Measurements from ENCODE around the gene CLDND2.

The CLDND2 gene

GRCh38 chr19:51327066-51328001 lies 41.5 kb downstream of the CLDND2 start:
- peak; percentile 42 for DNase-seq

DNA sequence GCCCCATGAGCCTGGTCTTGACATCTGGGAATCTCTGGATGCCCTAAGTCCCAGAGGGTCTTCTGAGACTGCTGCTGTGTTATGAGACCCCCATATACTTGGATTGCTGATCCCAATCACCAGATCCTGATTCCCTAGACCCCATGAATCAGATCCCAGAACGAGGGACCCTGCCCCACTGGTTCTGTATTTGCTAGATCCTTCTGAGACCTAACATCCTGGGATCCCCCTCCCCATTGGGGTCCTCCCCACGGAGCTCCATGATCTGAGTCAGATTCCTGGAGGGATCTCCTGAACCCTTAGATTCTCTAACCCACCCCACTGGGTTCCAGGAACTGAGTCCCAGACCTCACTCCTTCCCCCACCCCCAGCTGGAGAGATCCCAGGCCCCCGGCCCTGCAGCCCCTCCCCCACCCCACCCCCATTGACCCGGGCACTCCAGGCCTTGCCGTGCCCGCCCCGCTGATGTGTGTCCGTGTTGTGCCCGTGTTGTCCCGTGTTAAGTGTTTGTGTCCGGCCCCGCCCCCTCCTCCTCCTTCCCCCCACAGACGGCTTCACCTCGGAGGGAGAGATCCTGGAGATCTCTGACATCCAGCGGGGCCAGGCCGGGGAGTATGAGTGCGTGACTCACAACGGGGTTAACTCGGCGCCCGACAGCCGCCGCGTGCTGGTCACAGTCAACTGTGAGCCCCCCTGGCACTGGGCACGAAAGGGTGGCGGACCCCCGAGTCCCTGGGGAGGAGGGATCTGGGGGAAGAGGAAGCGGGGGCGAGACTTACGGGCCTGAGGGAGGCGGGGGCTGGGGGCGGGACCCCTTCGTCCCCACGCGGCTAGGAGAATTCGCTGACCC lies 42.4 kb downstream of the CLDND2 start:
- no peak for DNase-seq

- no peak for DNase-seq
These were observed 43.4 kb downstream of the CLDND2 start for GRCh38 chr19:51325161-51325976.

- no peak for DNase-seq
These were observed 44.7 kb downstream of the CLDND2 start for GRCh38 chr19:51324167-51324481.

GRCh38 chr19:51323481-51324166 lies 45.2 kb downstream of the CLDND2 start:
- no peak for DNase-seq

- no peak for DNase-seq
These were observed 47.0 kb downstream of the CLDND2 start for GRCh38 chr19:51321799-51322198.

DNA sequence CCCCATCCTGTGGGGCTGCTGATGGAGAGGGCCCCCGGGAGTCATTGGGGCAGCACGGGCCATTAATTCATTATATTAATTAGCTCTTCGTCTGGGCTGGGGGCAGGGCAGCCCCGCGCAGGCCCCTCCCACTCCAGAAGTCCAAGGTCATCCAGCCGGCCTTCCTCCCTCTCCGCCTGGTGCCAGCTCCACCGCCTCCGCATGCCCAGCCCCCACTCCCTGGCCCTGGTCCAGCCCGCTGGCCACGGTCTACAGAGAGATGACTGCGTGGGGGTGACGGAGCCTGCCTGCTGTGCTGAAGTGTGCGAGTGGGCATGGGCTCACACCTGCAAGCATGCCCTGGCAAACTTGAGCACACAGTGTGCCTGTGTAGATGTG lies 48.5 kb downstream of the CLDND2 start:
- DNase-seq, result no peak

DNA sequence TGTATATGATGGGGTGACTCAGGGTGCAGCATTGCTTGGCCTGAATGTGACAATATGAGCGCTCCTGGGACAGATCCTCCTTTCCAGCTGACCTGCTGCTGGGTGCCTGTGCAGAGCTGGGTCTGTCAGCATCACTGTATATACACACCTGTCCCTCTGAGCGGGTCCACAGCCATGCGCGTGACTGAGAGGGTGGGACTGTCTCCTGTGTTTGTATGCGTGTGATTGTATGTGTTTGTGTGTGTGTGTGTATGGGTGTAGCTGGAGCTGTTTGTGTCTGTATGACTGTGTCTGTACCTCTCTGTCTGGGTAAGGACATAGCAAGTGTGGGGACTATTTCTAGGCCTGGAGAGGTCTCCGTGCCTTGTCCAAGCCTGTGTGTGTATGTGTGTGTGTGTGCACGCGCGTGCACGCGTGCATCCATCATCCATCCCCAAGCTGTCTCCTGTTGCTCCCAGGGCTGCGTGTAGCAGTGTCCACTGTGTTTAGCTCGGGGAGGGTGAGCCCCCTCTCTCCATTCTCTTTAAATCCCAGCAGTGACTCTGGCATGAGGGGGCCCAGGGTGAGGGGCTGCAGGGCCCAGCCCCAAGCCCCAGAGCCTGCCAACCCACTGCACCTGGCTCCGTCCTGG lies 49.0 kb downstream of the CLDND2 start:
- DNase-seq, result no peak

DNA sequence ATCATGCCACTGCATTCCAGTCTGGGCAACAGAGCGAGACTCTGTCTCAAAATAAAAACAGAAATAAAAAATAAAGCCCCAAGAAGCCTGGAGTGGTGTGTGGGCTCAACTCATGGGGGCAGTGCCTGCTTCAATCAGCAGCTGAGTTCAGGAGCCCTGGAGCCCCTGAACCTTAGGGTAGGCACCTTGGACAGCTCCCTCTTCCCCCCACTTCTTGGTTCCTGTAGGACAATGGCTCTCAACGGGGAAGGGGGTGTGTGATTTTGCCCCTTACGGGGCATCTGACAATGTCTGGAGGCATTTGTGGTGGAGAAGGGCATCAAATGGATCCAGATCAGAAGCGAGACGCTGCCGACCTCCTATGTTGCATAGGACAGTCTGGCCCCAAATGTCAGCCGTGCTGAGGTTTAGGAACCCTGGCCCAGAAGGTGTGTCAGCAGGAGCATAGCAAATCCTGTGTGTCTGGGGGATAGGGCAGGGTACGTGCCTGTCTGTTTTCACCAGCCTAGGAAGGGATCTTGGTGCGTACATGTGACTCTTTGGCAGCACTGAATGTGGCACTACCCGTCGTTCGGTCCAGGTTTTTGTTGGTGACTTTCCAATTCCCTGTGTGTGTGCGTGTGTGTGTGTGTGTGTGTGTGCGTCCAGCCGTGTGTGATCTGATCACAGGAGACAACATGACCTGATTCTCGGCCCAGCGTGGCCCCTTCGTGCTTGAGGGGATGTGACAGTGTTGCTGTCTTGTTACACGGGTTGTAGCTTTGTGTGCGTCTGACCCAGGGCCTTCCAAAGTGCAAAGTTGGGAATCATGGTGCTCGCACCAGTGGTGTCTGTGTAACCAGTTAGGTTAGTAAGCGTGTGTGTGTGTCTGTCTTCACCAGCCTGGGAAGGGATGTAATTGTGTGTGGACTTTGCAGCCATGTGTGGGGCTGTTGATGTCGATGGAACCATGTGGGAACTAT lies 49.8 kb downstream of the CLDND2 start:
- no peak for DNase-seq

- DNase-seq, result no peak
These were observed 50.8 kb downstream of the CLDND2 start for GRCh38 chr19:51317968-51318367.

DNA sequence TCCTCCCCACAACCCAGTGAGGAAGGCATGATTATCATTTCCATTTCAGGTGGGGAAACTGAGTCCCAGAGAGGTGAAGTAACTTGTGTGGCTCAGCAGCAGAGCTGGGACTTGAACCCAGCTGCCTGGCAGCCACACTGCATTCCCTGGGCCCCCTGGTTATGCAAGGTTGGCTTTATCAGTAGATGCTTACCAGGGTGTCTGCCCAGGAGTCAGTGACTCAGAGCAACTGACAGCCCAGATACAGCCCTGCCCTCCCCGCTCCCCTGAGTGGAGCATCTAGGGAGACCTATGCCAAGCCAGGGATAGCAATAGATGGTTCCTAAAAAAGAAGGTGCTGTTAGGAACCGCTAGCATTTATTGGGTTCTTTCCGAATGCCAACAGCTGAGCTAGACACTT lies 51.4 kb downstream of the CLDND2 start:
- DNase-seq, result no peak

All from stimulated activated naive CD4-positive, alpha-beta T cell treated with Interleukin-2 at 50 U/mL for 16 hours (primary cell).